ENCODE data around the gene ASMTL. TPM values are rescaled to one million over a fixed set of nuclear protein-coding genes. Genes with fewer than 3 reads are reported as not detected.
"Not testable (repeated sequence)": the region's sequence is repeated elsewhere in the genome, so short reads cannot be mapped to it uniquely, and the experiment has no call there.

Gene ASMTL
- total RNA-seq, 1 experiment from 2014 or later: 3.3 TPM

DNA sequence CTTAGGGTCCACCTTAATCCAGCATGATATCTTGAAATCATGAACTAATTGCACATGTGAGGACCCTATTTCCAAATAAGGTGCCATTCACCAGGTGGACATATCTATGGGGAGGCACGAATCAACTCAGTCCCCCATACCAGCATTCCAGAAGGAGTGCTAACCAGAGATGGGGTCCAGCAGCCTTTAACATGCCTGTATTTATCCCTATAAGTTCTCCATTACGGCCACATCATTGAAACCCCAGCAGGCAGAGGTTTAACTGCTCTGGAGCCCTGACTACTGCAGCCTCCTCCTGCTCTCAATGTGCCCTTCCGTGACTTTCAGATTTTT is 3.2 kb upstream of the ASMTL start:
- DNase-seq (ENCODE audit: low spot score): no peak

DNA sequence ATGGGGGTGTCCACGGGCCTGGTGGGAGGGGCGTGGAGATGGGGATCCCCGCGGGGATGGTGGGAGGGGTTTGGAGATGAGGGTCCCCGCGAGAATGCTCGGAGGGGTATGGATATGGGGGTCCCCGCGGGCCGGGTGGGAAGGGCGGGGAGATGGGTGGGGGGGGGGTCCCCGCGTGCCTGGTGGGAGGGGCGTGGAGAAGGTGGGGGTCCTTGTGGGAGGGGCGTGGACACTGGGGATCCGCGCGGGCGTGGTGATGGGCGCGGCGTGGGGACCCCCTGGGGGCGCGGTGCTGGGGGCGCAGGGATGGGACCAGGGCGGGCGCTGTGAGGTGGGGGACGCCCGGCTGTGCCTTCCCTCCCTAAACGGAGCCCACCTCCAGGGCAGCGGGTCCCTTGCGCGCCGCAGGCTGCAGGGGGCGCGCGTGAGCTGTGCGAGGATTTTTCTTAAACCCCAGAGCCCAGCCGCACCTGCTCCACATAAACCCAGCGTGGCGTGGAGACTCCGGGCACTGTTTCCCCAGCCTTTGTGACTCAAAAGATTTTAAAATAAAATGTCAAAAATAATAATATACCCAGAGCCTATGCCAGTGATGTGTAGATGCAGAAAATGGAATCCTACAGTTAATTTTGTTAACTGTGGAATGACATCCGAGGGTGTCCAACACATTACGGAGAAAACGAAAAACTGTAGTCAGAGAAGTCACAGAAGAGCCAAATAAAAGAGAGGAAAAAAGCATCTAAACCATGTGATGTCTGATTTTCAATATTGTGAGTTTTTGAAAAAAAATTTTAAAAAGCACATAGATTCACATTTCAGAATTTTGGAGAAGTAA is 1.5 kb upstream of the ASMTL start:
- peak; percentile 78 for DNase-seq (ENCODE audit: low spot score)

DNA sequence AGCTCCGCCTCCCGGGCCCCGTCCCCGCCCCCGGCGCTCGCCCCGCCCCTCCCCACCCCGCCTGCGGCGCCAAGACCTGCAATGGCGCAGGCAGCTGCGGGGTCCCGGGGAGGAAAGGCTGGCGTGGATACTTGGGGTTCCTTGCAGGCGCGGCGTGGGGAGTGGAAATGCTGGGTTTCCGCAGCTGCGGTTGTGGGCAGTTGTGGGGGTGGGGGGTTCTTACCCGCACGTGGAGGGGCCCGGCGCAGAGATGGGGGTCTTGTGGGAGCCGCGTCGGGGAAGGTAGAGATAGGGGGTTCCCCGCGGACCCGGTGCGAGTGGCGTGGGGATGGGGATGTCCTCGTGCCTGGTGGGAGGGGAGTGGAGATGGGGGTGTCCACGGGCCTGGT is 680 bp upstream of the ASMTL start:
- no peak for DNase-seq (ENCODE audit: low spot score)

DNA sequence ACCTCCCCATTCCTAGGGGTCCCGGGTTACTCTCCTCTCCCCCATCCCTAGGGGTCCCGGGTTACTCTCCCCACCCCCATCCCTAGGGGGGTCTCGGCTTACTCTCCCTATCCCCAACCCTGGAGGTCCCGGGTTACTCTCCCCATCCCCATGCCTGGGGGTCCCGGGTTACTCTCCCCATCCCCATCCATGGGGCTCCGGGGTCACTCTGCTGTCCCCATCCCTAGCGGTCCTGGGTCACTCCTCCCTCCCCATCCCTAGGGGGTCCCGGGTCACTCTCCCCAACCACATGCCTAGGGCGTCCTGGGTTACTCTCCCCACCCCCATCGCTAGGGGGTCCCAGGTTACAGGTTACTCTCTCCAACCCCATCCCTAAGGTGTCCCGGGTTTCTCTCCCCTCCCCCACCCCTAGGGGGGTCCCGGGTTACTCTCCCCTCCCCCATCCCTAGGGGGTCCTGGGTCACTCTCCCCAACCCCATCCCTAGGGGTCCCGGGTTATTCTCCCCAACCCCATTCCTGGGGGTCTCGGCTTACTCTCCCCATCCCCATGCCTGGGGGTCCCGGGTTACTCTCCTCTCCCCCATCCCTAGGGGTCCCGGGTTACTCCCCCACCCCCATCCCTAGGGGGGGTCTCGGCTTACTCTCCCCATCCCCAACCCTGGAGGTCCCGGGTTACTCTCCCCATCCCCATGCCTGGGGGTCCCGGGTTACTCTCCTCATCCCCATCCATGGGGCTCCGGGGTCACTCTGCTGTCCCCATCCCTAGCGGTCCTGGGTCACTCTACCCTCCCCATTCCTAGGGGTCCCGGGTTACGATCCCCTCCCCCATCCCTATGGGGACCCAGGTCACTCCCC is 821 bp downstream of the ASMTL start:
- no peak for DNase-seq (ENCODE audit: low spot score)

DNA sequence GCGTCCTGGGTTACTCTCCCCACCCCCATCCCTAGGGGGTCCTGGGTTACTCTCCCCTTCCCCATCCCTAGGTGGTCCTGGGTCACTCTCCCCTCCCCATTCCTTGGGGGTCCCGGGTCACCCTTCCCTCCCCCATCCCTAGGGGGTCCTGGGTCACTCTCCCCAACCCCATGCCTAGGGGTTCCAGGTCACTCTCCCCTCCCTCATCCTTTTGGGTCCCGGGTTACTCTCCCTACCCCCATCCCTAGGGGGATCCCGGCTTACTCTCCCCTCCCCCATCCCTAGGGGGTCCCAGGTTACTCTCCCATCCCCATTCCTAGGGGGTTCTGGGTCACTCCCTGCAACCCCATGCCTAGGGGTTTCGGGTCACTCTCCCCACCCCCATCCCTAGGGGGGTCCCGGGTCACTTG is 1.5 kb downstream of the ASMTL start:
- no peak for DNase-seq (ENCODE audit: low spot score)

DNA sequence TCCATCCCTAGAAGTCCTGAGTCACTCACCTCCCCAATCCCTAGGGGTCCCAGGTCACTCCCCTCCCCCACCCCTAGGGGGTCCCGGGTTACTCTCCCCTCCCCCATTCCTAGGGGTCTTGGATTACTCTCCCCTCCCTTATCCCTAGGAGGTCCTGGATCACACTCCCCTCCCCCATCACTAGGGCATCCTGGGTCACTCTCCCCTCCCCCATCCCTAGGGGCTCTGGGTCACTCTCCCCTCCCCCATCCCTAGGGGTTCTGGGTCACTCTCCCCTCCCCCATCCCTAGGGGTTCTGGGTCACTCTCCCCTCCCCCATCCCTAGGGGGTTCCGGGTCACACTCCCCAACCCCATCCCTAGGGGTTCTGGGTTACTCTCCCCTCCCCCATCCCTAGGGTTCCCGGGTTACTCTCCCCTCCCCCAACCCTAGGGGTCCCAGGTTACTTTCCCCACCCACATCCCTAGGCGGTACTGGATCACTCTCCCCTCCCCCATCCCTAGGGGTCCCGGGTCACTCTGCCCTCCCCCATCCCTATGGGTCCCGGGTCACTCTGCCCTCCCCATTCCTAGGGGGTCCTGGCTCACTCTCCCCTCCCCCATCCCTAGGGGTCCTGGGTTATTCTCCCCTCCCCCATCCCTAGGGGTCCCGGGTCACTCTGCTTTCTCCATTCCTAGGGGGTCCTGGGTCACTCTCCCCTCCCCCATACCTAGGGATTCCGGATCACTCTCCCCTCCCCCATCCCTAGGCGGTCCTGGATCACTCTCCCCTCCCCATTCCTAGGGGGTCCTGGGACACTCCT is 2.1 kb downstream of the ASMTL start:
- DNase-seq (ENCODE audit: low spot score): no peak

DNA sequence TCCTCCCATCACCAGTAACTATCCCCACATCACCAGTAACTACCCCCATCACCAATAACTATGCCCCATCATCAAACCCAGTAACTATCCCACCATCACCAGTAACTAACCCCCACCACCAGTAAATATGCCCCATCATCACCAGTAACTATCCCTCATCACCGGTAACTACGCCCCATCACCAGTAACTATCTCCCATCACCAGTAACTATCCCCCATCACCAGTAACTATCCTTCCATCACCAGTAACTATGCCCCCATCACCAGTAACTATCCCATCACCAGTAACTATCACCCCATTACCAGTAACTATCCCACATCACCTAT is 2.9 kb downstream of the ASMTL start:
- no peak for DNase-seq (ENCODE audit: low spot score)

DNA sequence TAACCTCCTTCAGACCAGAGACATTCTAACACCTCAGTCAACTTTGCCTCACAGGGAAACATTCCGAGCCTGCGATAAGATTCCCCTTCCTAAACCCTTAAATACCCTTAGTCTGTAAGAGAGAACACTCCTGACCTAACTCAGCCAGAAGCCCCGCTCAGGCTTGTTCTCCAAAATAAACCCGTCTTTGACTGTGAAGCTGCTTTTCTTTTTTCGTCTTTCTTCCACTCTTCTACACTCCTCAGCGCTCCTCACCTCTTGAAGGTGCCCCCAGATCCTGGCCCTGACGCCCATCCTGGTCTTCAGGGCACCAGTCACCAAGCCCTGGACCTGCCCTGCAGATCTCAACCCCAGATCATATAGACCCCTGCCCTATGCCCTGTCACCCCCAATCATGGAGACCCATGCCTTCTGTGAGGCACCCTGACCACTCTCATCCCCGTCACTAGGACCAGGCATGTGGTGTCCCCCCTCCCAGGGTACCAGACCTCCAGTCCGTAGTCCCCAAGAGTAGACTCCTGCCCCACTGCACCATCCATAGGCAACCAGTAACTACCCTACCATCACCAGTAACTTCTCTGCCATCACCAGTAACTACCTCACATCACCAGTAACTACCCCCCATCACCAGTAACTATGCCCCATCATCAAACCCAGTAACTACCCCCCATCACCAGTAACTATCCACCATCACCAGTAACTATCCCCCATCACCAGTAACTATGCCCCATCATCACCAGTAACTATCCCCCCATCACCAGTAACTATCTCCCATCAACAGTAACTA is 3.5 kb downstream of the ASMTL start:
- DNase-seq (ENCODE audit: low spot score): no peak

DNA sequence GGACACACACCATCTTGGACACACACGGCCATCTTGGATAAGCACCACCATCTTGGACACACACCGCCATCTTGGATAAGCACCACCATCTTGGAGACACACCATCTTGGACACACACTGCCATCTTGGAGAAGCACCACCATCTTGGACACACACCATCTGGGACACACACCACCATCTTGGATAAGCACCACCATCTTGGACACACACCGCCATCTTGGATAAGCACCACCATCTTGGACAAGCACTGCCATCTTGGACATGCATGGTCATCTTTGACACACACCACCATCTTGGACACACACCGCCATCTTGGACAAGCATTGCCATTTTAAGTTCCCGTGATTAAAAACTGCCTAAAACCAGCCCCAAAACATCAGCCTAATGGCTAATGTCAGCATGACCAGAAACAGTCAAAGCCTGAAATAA is 4.1 kb downstream of the ASMTL start:
- DNase-seq (ENCODE audit: low spot score): not testable (repeated sequence)

DNA sequence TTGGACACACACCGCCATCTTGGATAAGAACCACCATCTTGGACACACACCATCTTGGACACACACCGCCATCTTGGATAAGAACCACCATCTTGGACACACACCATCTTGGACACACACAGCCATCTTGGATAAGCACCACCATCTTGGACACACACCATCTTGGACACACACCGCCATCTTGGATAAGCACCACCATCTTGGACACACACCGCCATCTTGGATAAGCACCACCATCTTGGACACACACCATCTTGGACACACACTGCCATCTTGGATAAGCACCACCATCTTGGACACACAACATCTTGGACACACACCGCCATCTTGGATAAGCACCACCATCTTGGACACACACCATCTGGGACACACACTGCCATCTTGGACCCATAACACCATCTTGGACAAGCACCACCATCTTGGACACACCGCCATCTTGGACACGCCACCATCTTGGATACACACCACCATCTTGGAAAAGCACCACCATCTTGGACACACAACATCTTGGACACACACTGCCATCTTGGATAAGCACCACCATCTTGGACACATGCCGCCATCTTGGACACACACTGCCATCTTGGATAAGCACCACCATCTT is 4.6 kb downstream of the ASMTL start:
- DNase-seq (ENCODE audit: low spot score): not testable (repeated sequence)

- not testable (repeated sequence) for DNase-seq (ENCODE audit: low spot score)
Observed at GRCh38 chrX:1446984-1447968, 5.4 kb downstream of the ASMTL start.

- DNase-seq (ENCODE audit: low spot score): no peak
Observed at GRCh38 chrX:1444561-1445500, 7.9 kb downstream of the ASMTL start.

- DNase-seq (ENCODE audit: low spot score): no peak
Observed at GRCh38 chrX:1443496-1444075, 9.1 kb downstream of the ASMTL start.

DNA sequence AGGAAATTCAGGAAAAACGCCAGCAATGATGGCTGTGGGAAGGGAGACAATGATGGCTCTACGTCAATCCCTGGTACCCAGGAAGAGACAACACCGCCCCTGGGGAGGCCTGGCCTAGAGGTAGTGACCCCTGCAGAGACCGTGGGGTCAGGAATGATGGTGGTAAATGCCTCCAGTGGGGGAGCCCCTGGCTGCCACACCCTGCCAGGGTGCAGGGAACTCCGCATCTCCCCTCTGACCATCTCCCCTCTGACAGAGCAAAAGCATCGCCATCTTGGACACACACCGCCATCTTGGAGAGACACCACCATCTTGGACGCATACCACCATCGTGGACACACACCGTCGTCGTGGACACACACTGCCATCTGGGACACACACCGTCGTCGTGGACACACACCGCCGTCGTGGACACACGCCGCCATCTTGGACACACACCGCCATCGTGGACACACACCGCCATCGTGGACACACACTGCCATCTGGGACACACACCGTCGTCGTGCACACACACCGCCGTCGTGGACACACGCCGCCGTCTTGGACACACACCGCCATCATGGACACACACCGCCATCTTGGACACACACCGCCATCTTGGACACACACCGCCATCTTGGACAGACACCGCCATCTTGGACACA is 9.9 kb downstream of the ASMTL start:
- DNase-seq (ENCODE audit: low spot score): no peak

GRCh38 chrX:1442016-1442665 is 10.6 kb downstream of the ASMTL start:
- no peak for DNase-seq (ENCODE audit: low spot score)

GRCh38 chrX:1440506-1440905 is 12.2 kb downstream of the ASMTL start:
- DNase-seq (ENCODE audit: low spot score): no peak

GRCh38 chrX:1435241-1435895 is 17.3 kb downstream of the ASMTL start:
- no peak for DNase-seq (ENCODE audit: low spot score)
